C4-2B (cell line): ENCODE measurements around the gene CLNK.

Experiments
- CTCF ChIP-seq: fragments of 450-650 bp; conservative IDR thresholded peaks from 2 replicates; pipeline ENCODE4 v1.5.1; 2017; ENCODE audit warnings: mild to moderate bottlenecking
- ZFX ChIP-seq: fragments of 450-650 bp; IDR thresholded peaks from 2 replicates; pipeline ENCODE4 v1.6.1; 2017

DNA sequence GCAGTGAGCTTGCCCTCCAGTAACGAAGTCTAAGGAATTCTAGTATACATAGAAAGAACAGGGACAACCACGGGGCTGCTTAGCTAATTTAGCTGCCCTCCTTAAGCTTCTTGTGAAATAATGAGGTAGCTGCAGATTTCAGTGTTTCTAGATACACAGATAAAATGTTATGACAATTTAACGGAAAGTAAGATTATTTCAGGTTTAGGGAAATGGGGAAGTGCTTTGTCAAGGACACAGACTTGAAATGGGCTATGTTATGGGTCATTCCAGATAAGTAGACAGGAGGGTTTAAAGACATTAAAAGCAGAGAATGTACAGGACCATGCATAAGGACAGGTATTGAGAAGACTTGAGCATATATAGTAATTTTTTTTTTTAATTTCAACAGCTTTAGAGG, 193.2 kb downstream of the CLNK start:
- TF ChIP-seq CTCF, result no peak
- no peak for TF ChIP-seq ZFX
